Activated CD4-positive, alpha-beta memory T cell treated with anti-CD3 and anti-CD28 coated beads, Interleukin-2, amount 10 ng/mL, durations not matched to agents 7 days and 5 days (primary cell): ENCODE results near the gene DOCK9. TPM values are rescaled to one million over a fixed set of nuclear protein-coding genes. Genes with fewer than 3 reads are reported as not detected.

Source experiments
- CTCF ChIA-PET: fragments of 350-600 bp; sonication (Branson Sonifier 250); formaldehyde crosslinking; loops from one replicate; lab custom pipeline; 2021; ENCODE audit warnings: antibody characterized with exemption, inconsistent platforms; lab: Charles Lee
- POLR2A ChIA-PET: fragments of 350-600 bp; sonication (Branson Sonifier 250); formaldehyde crosslinking; loops from one replicate; lab custom pipeline; 2021; ENCODE audit warnings: antibody characterized with exemption; lab: Charles Lee
- DNase-seq: peaks from one replicate; pipeline ENCODE4 v3.0.0-alpha.2; 2020
- H3K27ac Mint-ChIP-seq: one replicate; pipeline ENCODE4 v1.8.0; 2021; ENCODE audit warnings: mild to moderate bottlenecking, mixed read lengths
- H3K27me3 Mint-ChIP-seq: one replicate; pipeline ENCODE4 v1.8.0; 2021; ENCODE audit warnings: mixed read lengths
- H3K36me3 Mint-ChIP-seq: one replicate; pipeline ENCODE4 v1.8.0; 2021; ENCODE audit warnings: low read depth, mixed read lengths
- H3K4me1 Mint-ChIP-seq: one replicate; pipeline ENCODE4 v1.8.0; 2021; ENCODE audit warnings: mixed read lengths
- H3K4me3 Mint-ChIP-seq: one replicate; pipeline ENCODE4 v1.8.0; 2021; ENCODE audit warnings: mild to moderate bottlenecking, mixed read lengths
- H3K9me3 Mint-ChIP-seq: one replicate; pipeline ENCODE4 v1.8.0; 2021; ENCODE audit warnings: mixed read lengths
- total RNA-seq, 2 experiments: library from RNA; stranded (reverse); gene quantifications; one replicate each; pipeline ENCODE4 v1.2.3, GENCODE V29; 2021

DOCK9 gene
- total RNA-seq, 2 experiments from 2014 or later: 86.0 to 87.7 TPM

DNA sequence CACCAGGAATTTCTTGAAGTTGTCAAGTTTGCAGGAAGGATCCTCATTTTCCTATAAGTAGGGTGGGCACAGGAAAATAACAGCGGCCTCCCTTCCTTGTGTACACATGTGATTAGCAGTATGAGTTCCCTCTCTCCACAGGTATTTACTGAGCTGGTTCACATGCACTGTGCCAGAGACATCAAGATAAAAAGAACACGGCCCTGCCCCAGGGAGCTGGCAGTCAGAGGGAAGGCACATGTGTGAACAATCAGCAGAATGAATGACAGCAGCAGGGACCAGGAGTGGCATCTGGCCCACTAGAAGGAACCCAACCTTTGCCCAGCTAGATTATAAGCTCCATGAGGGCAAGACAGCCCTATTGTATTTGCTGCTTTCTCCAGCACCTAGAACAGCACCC lies 13.9 kb downstream of the DOCK9 start:
- ChIA-PET POLR2A (interaction anchor here (1.2 kb wide), 1 partner anchor 21 kb away, joined by 3 read pairs; no protein-coding TSS in a partner anchor), CTCF (interaction anchor here (1.1 to 1.3 kb wide), 2 partner anchors 12 to 14 kb away, joined by 3 read pairs; partner anchors contain the start of gene DOCK9)
- Mint-ChIP-seq H3K4me1 (peaks cover 2% of the 10 kb centered on the region), H3K27ac (no peak overlapping the region), H3K36me3 (peaks cover 5% of the 10 kb centered on the region), H3K27me3 (no peaks in the 10 kb centered on the region), H3K9me3 (no peaks in the 10 kb centered on the region), H3K4me3 (no peak overlapping the region)
- DNase-seq: no peak

DNA sequence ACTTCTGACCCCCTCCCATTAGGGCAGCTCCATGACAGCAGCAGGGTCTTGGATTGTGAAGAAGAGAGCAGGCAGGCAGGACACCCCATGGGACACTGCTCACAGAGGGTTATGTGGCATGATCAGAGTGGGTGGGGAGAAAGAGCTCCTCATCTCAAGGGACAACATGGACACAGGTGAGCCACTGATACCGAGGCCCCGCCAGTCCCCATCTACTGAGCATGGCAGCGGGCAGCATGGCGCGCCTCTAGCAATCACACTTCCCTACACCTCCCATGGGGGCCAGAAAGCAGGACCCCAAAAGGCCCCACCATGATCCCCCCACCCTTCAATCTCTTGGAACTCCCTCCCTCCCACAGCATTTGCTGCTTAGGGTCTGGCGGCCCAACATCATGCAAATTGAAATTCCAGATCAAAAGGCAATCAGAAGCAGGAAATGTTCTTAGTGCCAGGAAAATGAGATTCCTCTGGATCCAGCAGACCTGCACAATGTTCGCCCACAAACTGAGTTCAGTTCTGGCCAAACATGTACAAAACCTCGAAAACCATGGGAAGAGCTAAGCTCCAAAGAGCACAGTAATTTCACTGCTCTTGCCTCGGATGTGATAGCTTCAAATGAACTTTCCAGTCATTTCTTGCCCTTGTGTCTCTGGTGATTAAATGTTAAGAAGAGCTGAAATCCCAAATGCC lies 14.8 kb downstream of the DOCK9 start:
- ChIA-PET POLR2A (no interaction called here), CTCF (interaction anchor here (1.1 kb wide), 1 partner anchor 15 kb away, joined by 3 read pairs; the partner anchor contains the start of gene DOCK9)
- peaks cover 5% of the 10 kb centered on the region for H3K36me3 Mint-ChIP-seq
- no peak overlapping the region for H3K27ac Mint-ChIP-seq
- no peaks in the 10 kb centered on the region for H3K9me3 Mint-ChIP-seq
- no peak for DNase-seq
- no peaks in the 10 kb centered on the region for H3K4me1 Mint-ChIP-seq
- no peaks in the 10 kb centered on the region for H3K27me3 Mint-ChIP-seq
- no peak overlapping the region for H3K4me3 Mint-ChIP-seq

DNA sequence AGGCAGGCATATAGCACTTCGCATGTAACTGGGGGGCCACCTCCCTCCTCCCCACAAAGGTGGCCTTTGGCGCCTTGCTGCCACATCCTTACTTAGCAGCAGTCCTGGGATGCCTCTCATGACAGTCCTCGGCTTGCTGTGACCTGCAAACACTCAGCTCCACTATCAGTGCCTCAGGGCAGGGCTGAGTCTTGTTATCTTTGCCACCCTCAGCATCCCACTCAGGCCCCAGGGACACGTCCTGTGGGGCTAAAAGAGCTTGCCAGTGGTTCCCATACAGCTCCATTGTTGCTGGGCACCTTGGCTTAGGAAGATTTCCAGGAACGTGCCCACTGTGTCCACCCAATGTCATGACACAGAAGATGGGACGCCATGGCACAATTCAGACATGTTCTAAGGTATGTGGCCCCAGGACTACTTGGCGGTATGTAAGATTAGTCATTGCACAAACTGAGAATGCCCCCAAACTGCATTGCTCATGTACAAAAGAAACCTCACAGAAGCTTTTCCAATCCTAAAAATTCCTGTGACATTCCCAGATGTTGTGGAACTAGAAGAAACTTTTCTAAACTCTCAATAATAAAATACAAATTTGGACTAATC lies 16.3 kb downstream of the DOCK9 start:
- no peaks in the 10 kb centered on the region for H3K4me1 Mint-ChIP-seq
- ChIA-PET POLR2A (interaction anchor here (1.8 kb wide), 1 partner anchor 10 kb away, joined by 4 read pairs; no protein-coding TSS in a partner anchor), CTCF (interaction anchor here (0.9 kb wide), 1 partner anchor 42 kb away, joined by 3 read pairs; no protein-coding TSS in a partner anchor)
- no peak for DNase-seq
- no peak overlapping the region for H3K27ac Mint-ChIP-seq
- H3K27me3 Mint-ChIP-seq: no peaks in the 10 kb centered on the region
- H3K4me3 Mint-ChIP-seq: no peak overlapping the region
- H3K36me3 Mint-ChIP-seq: peaks cover 5% of the 10 kb centered on the region
- H3K9me3 Mint-ChIP-seq: no peaks in the 10 kb centered on the region

DNA sequence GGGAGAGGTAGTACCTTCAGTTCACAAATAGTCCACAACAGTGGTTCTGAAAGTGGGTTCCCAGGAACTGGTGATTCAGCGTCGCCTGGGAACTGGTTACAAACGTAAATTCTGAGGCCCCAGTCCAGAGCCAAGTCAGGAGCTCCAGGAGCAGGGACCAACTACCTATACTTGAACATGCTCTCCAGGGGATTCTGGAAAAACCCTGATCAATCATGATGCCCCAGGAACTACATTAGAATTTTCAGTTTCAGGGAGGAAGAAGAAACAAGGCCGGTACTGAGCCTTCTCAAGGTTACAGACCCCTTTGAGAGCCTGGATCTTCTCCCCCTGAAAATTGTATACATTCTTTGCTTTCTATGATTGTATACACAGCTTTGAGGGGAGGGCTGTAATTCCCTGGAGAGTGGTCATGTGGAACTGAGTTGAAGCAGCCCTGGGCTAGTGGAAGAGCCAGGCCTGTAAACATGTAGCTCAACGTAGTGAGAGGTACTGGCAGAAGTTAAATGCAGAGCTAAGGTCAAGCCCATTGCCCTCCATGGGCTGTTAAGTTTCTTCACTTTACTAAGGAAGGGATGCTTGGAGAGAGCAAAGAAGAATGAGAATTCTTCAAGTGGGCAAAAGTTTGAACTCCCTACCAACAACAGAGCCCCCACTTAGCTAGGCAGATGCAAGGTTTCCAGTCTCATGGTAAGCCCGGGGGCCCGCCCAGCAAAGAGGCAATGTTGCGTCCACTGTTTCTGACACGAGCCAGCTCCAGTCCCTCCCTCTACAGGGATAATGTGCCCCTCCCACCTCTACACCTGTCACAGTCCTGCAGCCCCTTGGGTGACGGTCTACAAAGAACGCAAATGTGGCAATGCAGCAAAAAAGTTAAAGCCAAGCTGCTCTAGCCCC lies 17.0 kb downstream of the DOCK9 start:
- ChIA-PET CTCF (no interaction called here), POLR2A (interaction anchor here (1.8 kb wide), 1 partner anchor 10 kb away, joined by 4 read pairs; no protein-coding TSS in a partner anchor)
- Mint-ChIP-seq H3K4me3 (no peak overlapping the region), H3K27me3 (no peaks in the 10 kb centered on the region), H3K4me1 (no peaks in the 10 kb centered on the region), H3K9me3 (no peaks in the 10 kb centered on the region), H3K36me3 (peaks cover 5% of the 10 kb centered on the region), H3K27ac (no peak overlapping the region)
- no peak for DNase-seq

DNA sequence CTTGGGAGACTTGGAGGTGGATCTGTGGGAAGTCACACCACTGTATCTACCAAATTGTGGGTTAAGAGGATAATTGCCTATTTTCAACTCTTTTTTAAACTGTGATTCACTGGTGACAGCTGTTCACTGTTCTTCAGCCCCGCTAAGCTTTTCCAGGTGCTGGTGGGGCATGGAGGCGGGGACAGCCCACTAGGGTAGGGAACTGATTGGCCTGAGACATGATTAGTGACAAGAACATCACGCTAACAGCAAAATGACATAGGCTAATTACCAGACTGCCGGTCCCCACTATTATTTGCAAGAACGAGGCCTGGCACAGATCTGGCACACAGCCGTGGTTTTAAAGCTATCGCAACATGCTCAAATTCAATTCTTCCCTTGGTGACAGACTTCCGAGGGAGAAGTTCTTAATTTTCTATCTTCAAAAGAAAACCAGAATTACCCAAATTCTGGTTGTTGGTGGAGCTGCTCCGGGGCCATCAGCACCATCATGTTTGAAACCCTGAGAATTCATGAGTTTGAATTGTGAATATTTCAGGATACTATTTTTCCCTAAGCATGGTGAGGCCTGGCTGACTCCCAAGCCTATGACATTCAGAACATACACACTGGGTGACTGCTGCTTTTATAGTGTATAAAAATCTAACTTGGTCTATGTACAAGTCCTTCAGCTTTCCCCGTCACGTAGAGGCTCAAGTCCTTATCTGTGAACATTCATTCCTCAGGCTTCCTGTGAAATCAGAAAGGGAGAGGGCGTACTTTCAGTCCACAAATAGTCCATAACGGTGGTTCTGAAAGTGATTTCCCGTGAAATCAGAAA lies 17.9 kb downstream of the DOCK9 start:
- POLR2A ChIA-PET: interaction anchor here (1.8 kb wide), 1 partner anchor 9 kb away, joined by 4 read pairs; no protein-coding TSS in a partner anchor
- CTCF ChIA-PET: interaction anchor here (0.9 kb wide), 1 partner anchor 13 kb away, joined by 4 read pairs; no protein-coding TSS in a partner anchor
- no peak overlapping the region for H3K4me3 Mint-ChIP-seq
- no peaks in the 10 kb centered on the region for H3K4me1 Mint-ChIP-seq
- no peak for DNase-seq
- H3K27me3 Mint-ChIP-seq: no peaks in the 10 kb centered on the region
- peaks cover 5% of the 10 kb centered on the region for H3K36me3 Mint-ChIP-seq
- no peaks in the 10 kb centered on the region for H3K9me3 Mint-ChIP-seq
- H3K27ac Mint-ChIP-seq: no peak overlapping the region

DNA sequence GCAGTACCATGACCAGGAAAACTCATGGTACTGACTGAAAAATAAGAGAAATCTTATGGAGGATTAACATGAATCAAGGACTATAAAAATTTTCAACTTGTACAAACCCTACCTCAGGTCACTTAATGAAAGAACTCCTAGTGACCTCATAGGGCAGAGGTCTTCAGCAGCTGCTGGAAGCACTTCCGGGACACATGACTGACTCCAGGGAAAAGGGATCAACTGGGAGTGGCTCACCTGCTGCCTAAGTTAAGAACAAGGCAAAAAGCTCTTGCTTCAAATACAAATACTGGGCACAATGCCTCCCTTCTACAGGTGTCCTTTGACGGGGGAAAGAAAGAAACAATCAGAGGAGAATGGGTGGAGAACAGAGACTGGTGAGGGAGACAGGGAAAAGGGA lies 18.6 kb downstream of the DOCK9 start:
- no peaks in the 10 kb centered on the region for H3K27me3 Mint-ChIP-seq
- H3K36me3 Mint-ChIP-seq: peaks cover 9% of the 10 kb centered on the region
- no peak for DNase-seq
- no peaks in the 10 kb centered on the region for H3K4me1 Mint-ChIP-seq
- ChIA-PET POLR2A (no interaction called here), CTCF (interaction anchor here (0.9 kb wide), 1 partner anchor 12 kb away, joined by 4 read pairs; no protein-coding TSS in a partner anchor)
- H3K9me3 Mint-ChIP-seq: no peaks in the 10 kb centered on the region
- H3K4me3 Mint-ChIP-seq: no peak overlapping the region
- no peak overlapping the region for H3K27ac Mint-ChIP-seq

DNA sequence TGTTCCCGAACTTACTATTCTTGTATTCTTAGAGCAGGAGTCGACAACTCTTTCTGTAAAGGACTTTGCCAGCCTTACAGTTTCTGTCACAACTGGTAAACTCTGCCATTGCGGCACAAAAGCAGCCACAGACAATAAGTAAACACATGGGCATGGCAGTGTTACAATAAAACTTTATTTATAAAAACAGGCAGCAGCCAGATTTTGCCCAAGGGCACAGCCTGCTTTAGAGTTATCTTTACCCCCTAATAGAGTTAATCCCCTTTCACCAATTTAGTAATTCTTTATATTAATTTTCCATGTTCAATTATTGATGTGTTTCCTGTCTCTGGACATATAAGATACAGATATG lies 19.4 kb downstream of the DOCK9 start:
- Mint-ChIP-seq H3K27ac (no peak overlapping the region), H3K9me3 (no peaks in the 10 kb centered on the region), H3K4me1 (no peaks in the 10 kb centered on the region), H3K36me3 (peaks cover 10% of the 10 kb centered on the region), H3K4me3 (no peak overlapping the region), H3K27me3 (no peaks in the 10 kb centered on the region)
- POLR2A ChIA-PET: no interaction called here
- no peak for DNase-seq
- CTCF ChIA-PET: no interaction called here

DNA sequence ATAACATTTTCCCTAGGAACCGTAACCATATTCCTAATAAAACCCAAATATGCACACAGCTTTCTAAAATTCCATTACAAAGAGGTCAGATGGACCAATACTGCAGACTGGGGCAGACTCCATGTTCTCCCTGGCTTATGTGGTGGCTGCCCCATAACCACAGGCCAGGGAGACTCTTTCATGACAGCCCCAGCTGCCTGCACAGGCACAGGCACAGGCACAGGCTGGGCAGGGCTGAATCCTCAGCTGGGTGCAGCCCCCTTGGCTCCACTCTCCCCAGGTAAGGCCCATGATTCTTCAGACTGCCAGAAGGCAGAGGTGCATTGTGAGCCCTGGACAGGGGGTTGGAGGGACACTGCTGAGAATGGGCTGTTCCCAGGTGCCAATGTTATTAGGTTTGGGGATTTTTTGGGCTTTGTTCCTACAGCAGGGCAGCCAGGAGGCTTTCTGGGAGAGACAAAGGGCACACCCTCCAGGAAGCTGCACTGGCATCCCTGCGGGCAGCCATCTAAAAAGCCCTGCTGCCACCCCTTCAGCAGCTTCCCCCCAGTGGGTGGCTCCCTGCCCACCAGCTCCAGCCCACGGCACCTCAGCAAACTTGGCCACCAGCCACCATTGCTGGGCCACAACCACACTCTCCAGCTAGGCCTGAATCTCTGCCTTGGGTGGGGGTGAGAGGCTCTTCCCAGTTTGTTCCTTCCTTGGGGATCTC lies 20.0 kb downstream of the DOCK9 start:
- Mint-ChIP-seq H3K4me1 (no peaks in the 10 kb centered on the region), H3K36me3 (peaks cover 13% of the 10 kb centered on the region), H3K9me3 (no peaks in the 10 kb centered on the region), H3K4me3 (no peak overlapping the region), H3K27me3 (no peaks in the 10 kb centered on the region), H3K27ac (no peak overlapping the region)
- POLR2A ChIA-PET: no interaction called here
- no peak for DNase-seq
- CTCF ChIA-PET: no interaction called here

DNA sequence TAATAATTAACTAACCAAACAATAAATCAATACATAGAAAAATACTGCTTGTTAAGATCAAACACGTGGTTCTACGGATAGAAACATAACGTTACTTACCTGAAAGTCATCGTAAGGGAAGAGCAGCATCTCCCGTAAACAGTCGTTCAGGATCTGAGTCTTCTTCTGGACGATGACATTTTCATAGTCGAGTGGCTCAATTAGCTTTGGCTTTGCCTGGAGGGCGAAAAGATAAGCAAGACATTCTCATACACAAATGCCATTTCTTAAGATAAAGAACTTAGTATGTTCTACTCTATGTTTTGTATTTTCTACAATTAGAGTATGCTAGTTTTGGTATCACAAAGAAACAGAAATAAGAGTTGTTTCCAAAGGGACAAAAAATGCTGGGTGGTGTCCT lies 22.5 kb downstream of the DOCK9 start:
- no peak overlapping the region for H3K27ac Mint-ChIP-seq

DNA sequence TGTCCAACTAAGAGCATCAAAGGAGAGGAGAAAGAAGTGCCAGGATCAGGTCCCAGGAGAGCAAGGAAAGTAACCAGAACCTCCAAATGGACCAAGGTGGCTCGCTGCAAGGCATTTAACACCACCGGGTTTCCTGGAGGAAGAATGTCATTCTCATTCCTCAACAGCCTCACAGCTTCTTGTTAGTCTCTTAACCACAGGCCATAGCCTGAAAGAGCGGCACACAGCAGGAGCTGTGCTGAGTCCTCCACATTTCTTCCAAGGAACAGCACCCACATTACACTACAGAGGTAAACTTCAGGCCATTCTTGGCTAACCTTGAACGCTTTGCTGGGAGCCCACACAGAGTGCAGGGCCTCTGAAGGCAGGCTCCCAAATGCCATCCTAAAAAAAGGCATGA lies 23.6 kb downstream of the DOCK9 start:
- ChIA-PET CTCF (interaction anchor here (0.8 kb wide), 1 partner anchor 11 kb away, joined by 3 read pairs; no protein-coding TSS in a partner anchor), POLR2A (no interaction called here)
- H3K4me1 Mint-ChIP-seq: no peaks in the 10 kb centered on the region
- no peaks in the 10 kb centered on the region for H3K27me3 Mint-ChIP-seq
- H3K27ac Mint-ChIP-seq: no peak overlapping the region
- H3K4me3 Mint-ChIP-seq: no peak overlapping the region
- no peak for DNase-seq
- no peaks in the 10 kb centered on the region for H3K9me3 Mint-ChIP-seq
- H3K36me3 Mint-ChIP-seq: peaks cover 21% of the 10 kb centered on the region

More for the DNA sequence above, 22.5 kb downstream of the DOCK9 start:
- Mint-ChIP-seq H3K4me1 (no peaks in the 10 kb centered on the region), H3K27me3 (no peaks in the 10 kb centered on the region), H3K36me3 (peaks cover 21% of the 10 kb centered on the region), H3K9me3 (no peaks in the 10 kb centered on the region), H3K4me3 (no peak overlapping the region)
- ChIA-PET POLR2A (no interaction called here), CTCF (no interaction called here)
- DNase-seq: no peak

DNA sequence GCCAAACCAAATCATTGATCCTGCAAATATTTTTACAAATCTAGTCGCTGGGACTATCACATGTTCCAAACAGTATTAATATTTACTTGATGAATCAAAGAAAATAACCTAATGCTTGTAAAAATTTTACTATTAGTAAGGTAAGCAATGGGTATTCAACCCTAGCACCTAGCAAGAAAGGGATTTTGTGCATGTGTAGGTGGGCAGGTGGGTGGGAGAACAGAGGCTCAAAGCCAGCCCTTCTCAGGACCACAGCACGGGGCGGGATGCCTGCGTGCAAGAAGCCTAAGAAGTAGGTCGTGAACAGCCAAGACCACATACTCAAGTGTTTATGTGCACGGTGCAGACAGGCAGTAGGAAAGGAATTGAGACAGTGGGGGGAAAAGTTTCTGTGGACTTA lies 26.6 kb downstream of the DOCK9 start:
- Mint-ChIP-seq H3K36me3 (peaks cover 25% of the 10 kb centered on the region), H3K27ac (no peak overlapping the region), H3K9me3 (no peaks in the 10 kb centered on the region), H3K4me3 (no peak overlapping the region), H3K27me3 (no peaks in the 10 kb centered on the region), H3K4me1 (peaks cover 2% of the 10 kb centered on the region)
- DNase-seq: no peak
- POLR2A ChIA-PET: interaction anchor here (1.1 kb wide), 1 partner anchor 9 kb away, joined by 4 read pairs; no protein-coding TSS in a partner anchor
- CTCF ChIA-PET: no interaction called here
